Nephron progenitor cell (in vitro differentiated cells): ENCODE results near the gene PP2D1.

Experiments
- DNase-seq: peaks from one replicate; pipeline ENCODE4 v3.0.0; 2021
- H3K27ac Mint-ChIP-seq: 2 replicates; pipeline ENCODE4 v1.8.0; 2021; ENCODE audit warnings: mild to moderate bottlenecking, moderate library complexity, mixed read lengths
- H3K27me3 Mint-ChIP-seq: 2 replicates; pipeline ENCODE4 v1.8.0; 2021; ENCODE audit warnings: mild to moderate bottlenecking, low read depth, mixed read lengths; ENCODE audit not compliant: poor library complexity
- H3K36me3 Mint-ChIP-seq: 2 replicates; pipeline ENCODE4 v1.8.0; 2021; ENCODE audit warnings: low read depth, mixed read lengths
- H3K4me1 Mint-ChIP-seq: 2 replicates; pipeline ENCODE4 v1.8.0; 2021; ENCODE audit warnings: mixed read lengths
- H3K4me3 Mint-ChIP-seq: 2 replicates; pipeline ENCODE4 v1.8.0; 2021; ENCODE audit warnings: mild to moderate bottlenecking, moderate library complexity, mixed read lengths
- H3K9me3 Mint-ChIP-seq: 2 replicates; pipeline ENCODE4 v1.8.0; 2021; ENCODE audit warnings: mild to moderate bottlenecking, moderate library complexity, mixed read lengths
- TF ChIP-seq, protein P1 (sequence below): fragments of 200-600 bp; sonication (generic); IDR thresholded peaks from 2 replicates; pipeline ENCODE4 v1.5.0; 2021; ENCODE audit warnings: antibody characterized with exemption

The PP2D1 gene

DNA sequence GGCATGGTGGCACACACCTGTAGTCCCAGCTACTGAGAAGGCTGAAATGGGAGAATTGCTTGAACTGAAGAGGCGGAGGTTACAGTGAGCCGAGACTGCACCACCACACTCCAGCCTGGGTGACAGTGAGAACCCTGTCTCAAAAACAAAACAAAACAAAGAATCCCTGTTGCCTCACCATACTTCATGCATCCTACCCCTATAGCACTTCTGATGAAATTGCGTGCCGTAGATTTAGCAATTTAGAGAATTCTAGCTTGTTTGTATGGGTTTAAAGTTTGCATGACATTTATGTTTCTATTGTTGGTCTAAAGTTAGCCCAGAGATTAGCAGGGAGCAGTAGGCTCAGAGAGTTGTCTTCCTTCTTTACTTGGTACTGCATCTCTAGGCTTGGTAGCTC is 57.4 kb downstream of the PP2D1 start:
- DNase-seq = no peak
- Mint-ChIP-seq H3K9me3 (no peaks in the 10 kb centered on the region), H3K4me3 (no peak overlapping the region), H3K4me1 (no peaks in the 10 kb centered on the region), H3K27me3 (no peaks in the 10 kb centered on the region), H3K36me3 (peaks cover 61% of the 10 kb centered on the region), H3K27ac (no peak overlapping the region)
- TF ChIP-seq, protein P1, sequence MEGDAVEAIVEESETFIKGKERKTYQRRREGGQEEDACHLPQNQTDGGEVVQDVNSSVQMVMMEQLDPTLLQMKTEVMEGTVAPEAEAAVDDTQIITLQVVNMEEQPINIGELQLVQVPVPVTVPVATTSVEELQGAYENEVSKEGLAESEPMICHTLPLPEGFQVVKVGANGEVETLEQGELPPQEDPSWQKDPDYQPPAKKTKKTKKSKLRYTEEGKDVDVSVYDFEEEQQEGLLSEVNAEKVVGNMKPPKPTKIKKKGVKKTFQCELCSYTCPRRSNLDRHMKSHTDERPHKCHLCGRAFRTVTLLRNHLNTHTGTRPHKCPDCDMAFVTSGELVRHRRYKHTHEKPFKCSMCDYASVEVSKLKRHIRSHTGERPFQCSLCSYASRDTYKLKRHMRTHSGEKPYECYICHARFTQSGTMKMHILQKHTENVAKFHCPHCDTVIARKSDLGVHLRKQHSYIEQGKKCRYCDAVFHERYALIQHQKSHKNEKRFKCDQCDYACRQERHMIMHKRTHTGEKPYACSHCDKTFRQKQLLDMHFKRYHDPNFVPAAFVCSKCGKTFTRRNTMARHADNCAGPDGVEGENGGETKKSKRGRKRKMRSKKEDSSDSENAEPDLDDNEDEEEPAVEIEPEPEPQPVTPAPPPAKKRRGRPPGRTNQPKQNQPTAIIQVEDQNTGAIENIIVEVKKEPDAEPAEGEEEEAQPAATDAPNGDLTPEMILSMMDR = no peak

DNA sequence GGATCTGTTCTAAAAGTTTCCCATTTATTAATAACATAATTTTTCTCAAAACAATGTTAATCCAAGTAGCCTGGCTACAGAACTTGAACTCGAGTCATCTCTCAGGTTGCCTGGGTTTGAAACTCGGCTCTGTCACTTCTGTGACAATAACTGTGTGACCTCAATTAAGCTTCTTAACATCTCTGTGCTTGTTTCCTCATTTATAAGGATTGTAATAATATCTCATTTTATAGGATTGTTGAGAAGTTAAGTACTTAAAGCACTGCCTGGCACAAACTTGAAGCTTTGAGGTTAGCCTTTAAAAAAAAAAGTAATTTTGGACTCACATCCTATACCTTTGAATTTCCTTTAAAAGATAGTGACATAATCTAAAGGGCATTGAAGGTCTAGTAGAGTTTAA is 61.7 kb downstream of the PP2D1 start:
- Mint-ChIP-seq H3K4me1 (peaks cover 34% of the 10 kb centered on the region), H3K4me3 (no peak overlapping the region)
- no peak for DNase-seq

DNA sequence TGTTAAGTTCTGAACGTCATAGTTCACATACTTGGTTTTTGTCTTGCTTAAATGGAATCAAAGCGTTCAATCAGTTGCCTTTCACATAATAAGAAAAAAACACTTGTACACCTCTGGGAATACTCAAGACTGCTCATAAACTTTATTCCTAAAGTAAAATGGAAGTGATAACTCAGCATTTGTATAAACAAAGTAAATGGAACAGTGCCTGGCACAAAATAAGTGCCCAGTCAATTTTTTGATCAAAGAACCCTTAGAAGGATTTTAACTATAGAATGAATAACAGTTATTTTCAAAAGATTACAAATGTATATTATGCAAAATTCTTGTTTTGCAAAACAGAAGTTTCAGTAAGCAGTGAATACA is 63.9 kb downstream of the PP2D1 start:
- H3K4me3 Mint-ChIP-seq = peak overlapping the region; percentile 99
- H3K27ac Mint-ChIP-seq = peak overlapping the region; percentile 100
- peaks cover 31% of the 10 kb centered on the region for H3K36me3 Mint-ChIP-seq
- peaks cover 3% of the 10 kb centered on the region for H3K27me3 Mint-ChIP-seq
- H3K9me3 Mint-ChIP-seq = peaks cover 18% of the 10 kb centered on the region
- H3K4me1 Mint-ChIP-seq = peaks cover 40% of the 10 kb centered on the region
- DNase-seq = no peak
- TF ChIP-seq, protein P1 = no peak

More for the DNA sequence above, 61.7 kb downstream of the PP2D1 start:
- H3K36me3 Mint-ChIP-seq = peaks cover 31% of the 10 kb centered on the region
- peaks cover 3% of the 10 kb centered on the region for H3K27me3 Mint-ChIP-seq
- H3K9me3 Mint-ChIP-seq = peaks cover 13% of the 10 kb centered on the region
- TF ChIP-seq, protein P1 = no peak
- no peak overlapping the region for H3K27ac Mint-ChIP-seq

GRCh38 chr3:19947549-19948225 is 64.4 kb downstream of the PP2D1 start:
- H3K4me1 Mint-ChIP-seq = peaks cover 40% of the 10 kb centered on the region
- peaks cover 3% of the 10 kb centered on the region for H3K27me3 Mint-ChIP-seq
- DNase-seq = peak; percentile 54
- H3K9me3 Mint-ChIP-seq = peaks cover 21% of the 10 kb centered on the region
- H3K27ac Mint-ChIP-seq = peak overlapping the region; percentile 100
- H3K36me3 Mint-ChIP-seq = peaks cover 31% of the 10 kb centered on the region
- TF ChIP-seq, protein P1 = no peak
- H3K4me3 Mint-ChIP-seq = peak overlapping the region; percentile 99

DNA sequence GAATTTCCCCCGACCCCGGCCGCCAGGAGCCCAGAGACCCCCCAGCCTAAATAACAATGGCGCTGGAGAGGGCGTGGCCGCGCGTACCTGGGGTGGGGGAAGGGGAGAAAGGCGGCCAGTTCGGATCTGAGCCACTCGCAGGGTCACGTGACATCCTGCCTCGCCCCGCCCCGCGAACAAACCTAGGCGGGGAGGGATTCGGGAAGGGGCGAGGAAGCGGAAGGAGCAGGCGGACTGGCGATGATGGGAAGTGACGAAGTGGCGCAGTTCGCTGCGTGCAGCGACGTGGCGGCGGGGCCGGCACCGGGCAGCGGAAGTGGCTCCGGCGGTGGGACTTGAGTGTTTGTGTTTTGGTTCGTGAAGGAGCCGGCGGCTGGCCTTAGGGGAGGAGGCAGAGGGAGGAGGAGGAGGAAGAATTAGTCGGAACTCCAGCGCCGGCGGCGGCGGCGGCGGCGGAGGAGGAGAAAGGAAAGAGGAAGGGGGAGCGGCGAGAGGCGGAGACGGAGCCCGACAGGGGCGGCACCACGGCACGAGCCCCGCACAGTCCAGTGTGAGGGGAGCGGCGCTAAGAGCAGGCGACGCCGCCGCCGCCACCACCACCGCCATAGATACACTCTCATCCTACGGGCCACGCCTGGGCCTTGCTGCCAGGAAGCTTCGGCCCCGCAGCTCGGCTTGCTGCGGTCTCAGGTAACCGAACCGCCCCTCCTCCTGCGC is 65.1 kb downstream of the PP2D1 start, which contains the start of gene RAB5A:
TSS of gene RAB5A (plus strand) at position 266 of the 717 bp plus-strand sequence. CDS start 3,802 bp downstream, outside the sequence.
- Mint-ChIP-seq H3K9me3 (peaks cover 27% of the 10 kb centered on the region), H3K27me3 (peaks cover 3% of the 10 kb centered on the region), H3K4me3 (peak within 1 kb of the TSS; percentile 99), H3K27ac (peak within 1 kb of the TSS; percentile 100), H3K36me3 (peaks cover 30% of the 10 kb centered on the region), H3K4me1 (peaks cover 40% of the 10 kb centered on the region)
- DNase-seq = peak; percentile 94
- TF ChIP-seq, protein P1 = no peak
